ENCODE data around the gene NAALADL2.

DNA sequence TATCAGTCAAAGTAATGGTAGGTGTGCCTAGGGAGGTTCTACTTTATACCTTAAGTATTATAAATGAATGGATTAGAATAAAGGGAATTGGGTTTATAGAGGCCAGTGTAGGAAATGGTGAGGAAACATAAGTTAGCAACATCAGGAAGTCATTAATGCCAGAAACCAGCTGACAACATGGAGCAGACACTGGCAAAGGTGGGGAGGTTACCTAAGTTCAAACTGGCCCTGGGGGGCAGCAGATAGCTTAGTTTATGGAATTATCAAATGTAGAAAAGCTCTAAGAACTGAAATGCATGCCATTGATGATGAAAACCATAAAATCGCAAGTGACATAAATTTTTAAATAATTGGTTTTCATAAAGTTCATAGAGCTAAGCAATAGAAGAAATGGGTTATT lies 498.6 kb downstream of the NAALADL2 start:
- TF ChIP-seq, protein P1, sequence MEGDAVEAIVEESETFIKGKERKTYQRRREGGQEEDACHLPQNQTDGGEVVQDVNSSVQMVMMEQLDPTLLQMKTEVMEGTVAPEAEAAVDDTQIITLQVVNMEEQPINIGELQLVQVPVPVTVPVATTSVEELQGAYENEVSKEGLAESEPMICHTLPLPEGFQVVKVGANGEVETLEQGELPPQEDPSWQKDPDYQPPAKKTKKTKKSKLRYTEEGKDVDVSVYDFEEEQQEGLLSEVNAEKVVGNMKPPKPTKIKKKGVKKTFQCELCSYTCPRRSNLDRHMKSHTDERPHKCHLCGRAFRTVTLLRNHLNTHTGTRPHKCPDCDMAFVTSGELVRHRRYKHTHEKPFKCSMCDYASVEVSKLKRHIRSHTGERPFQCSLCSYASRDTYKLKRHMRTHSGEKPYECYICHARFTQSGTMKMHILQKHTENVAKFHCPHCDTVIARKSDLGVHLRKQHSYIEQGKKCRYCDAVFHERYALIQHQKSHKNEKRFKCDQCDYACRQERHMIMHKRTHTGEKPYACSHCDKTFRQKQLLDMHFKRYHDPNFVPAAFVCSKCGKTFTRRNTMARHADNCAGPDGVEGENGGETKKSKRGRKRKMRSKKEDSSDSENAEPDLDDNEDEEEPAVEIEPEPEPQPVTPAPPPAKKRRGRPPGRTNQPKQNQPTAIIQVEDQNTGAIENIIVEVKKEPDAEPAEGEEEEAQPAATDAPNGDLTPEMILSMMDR (conservative IDR thresholded peaks at IDR 0.05), result no peak
- TF ChIP-seq EZH2 (IDR thresholded peaks at IDR 0.05; ENCODE audit: low read depth), result no peak
